PC-9 (cell line): ENCODE measurements around the gene GALNT11.

Source experiments
- EZH2 ChIP-seq: fragments of 200-600 bp; sonication (generic); IDR thresholded peaks from 2 replicates; pipeline ENCODE4 v1.8.0; 2017; ENCODE audit warnings: antibody characterized with exemption, low read depth
- TF ChIP-seq, protein P1 (sequence below): fragments of 200-600 bp; sonication (generic); conservative IDR thresholded peaks from 2 replicates; pipeline ENCODE4 v1.6.1; 2017; ENCODE audit warnings: mixed run types, antibody characterized with exemption, mild to moderate bottlenecking, moderate library complexity

DNA sequence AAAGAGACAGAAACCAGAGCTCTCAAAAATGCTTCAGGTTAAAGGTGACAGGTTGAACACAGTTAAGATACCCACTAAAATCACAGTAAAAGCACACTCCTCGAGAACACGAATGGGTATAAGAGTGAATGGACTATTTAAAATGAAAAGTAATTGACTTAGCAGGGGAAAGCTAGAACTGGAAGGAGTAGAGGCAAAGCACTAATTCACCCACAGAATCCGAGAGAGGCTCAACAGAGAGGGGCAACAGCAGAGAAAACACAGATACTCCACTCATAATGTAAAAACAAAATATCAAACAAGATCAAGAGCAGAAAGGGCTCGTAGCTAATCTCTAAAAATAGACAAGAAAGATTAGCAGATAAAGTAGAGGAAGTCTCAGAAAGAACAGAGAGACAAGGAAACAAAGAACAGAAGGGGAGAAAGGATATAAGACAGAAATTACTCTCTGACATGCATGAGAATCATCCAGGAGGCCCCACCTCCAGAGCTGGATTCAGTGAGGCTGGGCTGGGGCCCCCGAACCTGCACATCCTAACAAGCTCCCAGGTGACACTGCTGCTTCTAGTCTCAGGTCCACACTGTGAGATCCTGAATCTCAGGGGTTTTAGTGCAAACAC is 117.6 kb downstream of the GALNT11 start:
- TF ChIP-seq, protein P1, sequence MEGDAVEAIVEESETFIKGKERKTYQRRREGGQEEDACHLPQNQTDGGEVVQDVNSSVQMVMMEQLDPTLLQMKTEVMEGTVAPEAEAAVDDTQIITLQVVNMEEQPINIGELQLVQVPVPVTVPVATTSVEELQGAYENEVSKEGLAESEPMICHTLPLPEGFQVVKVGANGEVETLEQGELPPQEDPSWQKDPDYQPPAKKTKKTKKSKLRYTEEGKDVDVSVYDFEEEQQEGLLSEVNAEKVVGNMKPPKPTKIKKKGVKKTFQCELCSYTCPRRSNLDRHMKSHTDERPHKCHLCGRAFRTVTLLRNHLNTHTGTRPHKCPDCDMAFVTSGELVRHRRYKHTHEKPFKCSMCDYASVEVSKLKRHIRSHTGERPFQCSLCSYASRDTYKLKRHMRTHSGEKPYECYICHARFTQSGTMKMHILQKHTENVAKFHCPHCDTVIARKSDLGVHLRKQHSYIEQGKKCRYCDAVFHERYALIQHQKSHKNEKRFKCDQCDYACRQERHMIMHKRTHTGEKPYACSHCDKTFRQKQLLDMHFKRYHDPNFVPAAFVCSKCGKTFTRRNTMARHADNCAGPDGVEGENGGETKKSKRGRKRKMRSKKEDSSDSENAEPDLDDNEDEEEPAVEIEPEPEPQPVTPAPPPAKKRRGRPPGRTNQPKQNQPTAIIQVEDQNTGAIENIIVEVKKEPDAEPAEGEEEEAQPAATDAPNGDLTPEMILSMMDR, result no peak
- no peak for TF ChIP-seq EZH2
